AG04450 (cell line): ENCODE results near the gene PPP1R13B. TPM values are rescaled to one million over a fixed set of nuclear protein-coding genes. Genes with fewer than 3 reads are reported as not detected.

Experiments used
- CTCF ChIA-PET: fragments of 300-600, 350-600 bp; formaldehyde crosslinking; extraction: SDS; loops from one replicate; lab custom pipeline; 2022; ENCODE audit warnings: antibody characterized with exemption, inconsistent platforms; lab: Charles Lee
- POLR2A ChIA-PET: fragments of 350-600 bp; formaldehyde crosslinking; extraction: SDS; loops from one replicate; lab custom pipeline; 2021; ENCODE audit warnings: antibody characterized with exemption, inconsistent platforms; lab: Yijun Ruan, JAX
- DNase-seq: peaks from one replicate; pipeline ENCODE4 v3.0.0-alpha.2; 2011; ENCODE audit warnings: low read depth, low spot score
- H3K27ac ChIP-seq: one replicate; pipeline ENCODE4 v1.5.1; 2012; ENCODE audit warnings: low read depth, low read length, control low read depth
- H3K27me3 ChIP-seq: one replicate; pipeline ENCODE4 v1.6.0; 2012; ENCODE audit warnings: low read length; ENCODE audit not compliant: control insufficient read depth, insufficient read depth
- H3K4me3 ChIP-seq: 2 replicates; pipeline ENCODE4 v1.5.1; 2011; ENCODE audit warnings: mild to moderate bottlenecking, low read depth, low read length, control low read depth
- H3K9me3 ChIP-seq: 2 replicates; pipeline ENCODE4 v1.5.1; 2012; ENCODE audit warnings: low read length; ENCODE audit not compliant: control insufficient read depth, insufficient read depth
- CTCF ChIP-seq: IDR thresholded peaks from 2 replicates; pipeline ENCODE4 v1.5.1; 2011; ENCODE audit warnings: low read depth, low read length, control low read depth, inconsistent platforms
- polyA plus RNA-seq: library from polyadenylated mRNA; depleted of rRNA; stranded (reverse); fragments of >200 nt; gene quantifications from 2 replicates; pipeline ENCODE4 v1.2.3, GENCODE V29; 2011

Gene PPP1R13B
- polyA plus RNA-seq, 1 experiment: 0.62 TPM

GRCh38 chr14:103880348-103881267 lies 33.2 kb upstream of the PPP1R13B start:
- POLR2A ChIA-PET: interaction anchor here (0.6 to 1.0 kb wide), 4 partner anchors 10 to 72 kb away, joined by 3 to 5 read pairs (median 4); no protein-coding TSS in a partner anchor
- no peak for TF ChIP-seq CTCF
- peak overlapping the region; percentile 20 for H3K4me3 ChIP-seq
- CTCF ChIA-PET: interaction anchor here (0.5 to 1.7 kb wide), 4 partner anchors 8 to 72 kb away, joined by 3 to 7 read pairs (median 3); no protein-coding TSS in a partner anchor
- no peaks in the 10 kb centered on the region; the same call in 1 of the 2 replicates for H3K9me3 ChIP-seq
- no peak overlapping the region for H3K27ac ChIP-seq
- no peak for DNase-seq
- peaks cover 20% of the 10 kb centered on the region for H3K27me3 ChIP-seq

GRCh38 chr14:103879570-103880347 lies 32.4 kb upstream of the PPP1R13B start:
- DNase-seq: no peak
- Histone ChIP-seq H3K27ac (no peak overlapping the region), H3K27me3 (peaks cover 17% of the 10 kb centered on the region), H3K9me3 (no peaks in the 10 kb centered on the region; the same call in 1 of the 2 replicates), H3K4me3 (peak overlapping the region; percentile 20; the same call in 1 of the 2 replicates)
- CTCF ChIA-PET: interaction anchor here (0.8 to 1.7 kb wide), 3 partner anchors 9 to 72 kb away, joined by 3 to 7 read pairs (median 3); no protein-coding TSS in a partner anchor
- TF ChIP-seq CTCF: no peak
- POLR2A ChIA-PET: interaction anchor here (0.7 to 1.0 kb wide), 2 partner anchors 31 to 40 kb away, joined by 3 to 5 read pairs; no protein-coding TSS in a partner anchor

GRCh38 chr14:103879118-103879569 lies 31.8 kb upstream of the PPP1R13B start:
- no peak for TF ChIP-seq CTCF
- no peak overlapping the region for H3K27ac ChIP-seq
- H3K27me3 ChIP-seq: peaks cover 17% of the 10 kb centered on the region
- no peak overlapping the region for H3K4me3 ChIP-seq
- no peak for DNase-seq
- ChIA-PET POLR2A (interaction anchor here (0.5 kb wide), 1 partner anchor 71 kb away, joined by 5 read pairs; no protein-coding TSS in a partner anchor), CTCF (interaction anchor here (1.0 to 2.3 kb wide), 3 partner anchors 9 to 43 kb away, joined by 3 to 11 read pairs (median 4); no protein-coding TSS in a partner anchor)
- H3K9me3 ChIP-seq: no peaks in the 10 kb centered on the region; the same call in 1 of the 2 replicates

DNA sequence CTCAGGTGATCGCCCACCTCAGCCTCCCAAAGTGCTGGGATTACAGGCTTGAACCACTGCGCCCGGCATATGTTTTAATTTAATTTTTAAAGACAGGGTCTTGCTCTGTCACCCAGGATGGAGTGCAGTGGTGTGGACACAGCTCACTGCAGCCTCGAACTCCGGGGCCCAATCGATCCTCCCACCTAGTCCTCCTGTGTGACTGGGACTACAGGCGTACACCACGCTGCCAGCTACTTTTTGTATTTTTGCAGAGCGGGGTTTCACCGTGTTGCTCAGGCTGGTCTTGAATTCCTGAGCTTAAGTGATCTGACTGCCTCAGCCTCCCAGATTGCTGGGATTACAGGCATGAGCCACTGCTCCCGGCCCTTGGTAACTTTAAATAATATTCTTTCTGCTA lies 30.8 kb upstream of the PPP1R13B start:
- H3K27me3 ChIP-seq: peaks cover 17% of the 10 kb centered on the region
- H3K9me3 ChIP-seq: no peaks in the 10 kb centered on the region; the same call in 1 of the 2 replicates
- no peak for TF ChIP-seq CTCF
- CTCF ChIA-PET: interaction anchor here (1.2 to 2.3 kb wide), 2 partner anchors 23 to 44 kb away, joined by 4 to 11 read pairs; no protein-coding TSS in a partner anchor
- no peak for DNase-seq
- no peak overlapping the region for H3K27ac ChIP-seq
- POLR2A ChIA-PET: no interaction called here
- no peak overlapping the region for H3K4me3 ChIP-seq
